MG63 (cell line): ENCODE measurements around the gene ARHGAP45. TPM values are rescaled to one million over a fixed set of nuclear protein-coding genes. Genes with fewer than 3 reads are reported as not detected.
"Not testable (repeated sequence)": the region's sequence is repeated elsewhere in the genome, so short reads cannot be mapped to it uniquely, and the experiment has no call there.

Experiments
- DNase-seq: peaks from one replicate; pipeline ENCODE4 v3.0.0-alpha.2; 2020
- H3K27me3 ChIP-seq: fragments of 250-450 bp; sonication (Bioruptor Pico); 2 replicates; pipeline ENCODE4 v1.5.1; 2020; ENCODE audit warnings: mild to moderate bottlenecking, moderate library complexity
- H3K36me3 ChIP-seq: fragments of 250-450 bp; sonication (Bioruptor Pico); 2 replicates; pipeline ENCODE4 v1.5.1; 2020; ENCODE audit warnings: mild to moderate bottlenecking, moderate library complexity
- H3K4me3 ChIP-seq: fragments of 250-450 bp; sonication (Bioruptor Pico); 2 replicates; pipeline ENCODE4 v1.5.1; 2020; ENCODE audit warnings: mild to moderate bottlenecking, moderate library complexity
- H3K9me3 ChIP-seq: fragments of 250-450 bp; sonication (Bioruptor Pico); 2 replicates; pipeline ENCODE4 v1.5.1; 2020; ENCODE audit warnings: mild to moderate bottlenecking, moderate library complexity
- total RNA-seq: library from RNA; depleted of rRNA; stranded (reverse); fragments of >200 nt; shearing (Covaris generic); gene quantifications from 2 replicates; pipeline ENCODE4 v1.2.3, GENCODE V29; 2014; ENCODE audit warnings: low replicate concordance; rRNA removed

Gene ARHGAP45
- not detected in 2 replicates for total RNA-seq

GRCh38 chr19:1066748-1067340 is at the start of gene ARHGAP45:
ARHGAP45 (plus strand) TSS chr19:1067167; CDS start chr19:1067406, 239 bp downstream.
- H3K36me3 ChIP-seq = no peaks in the 10 kb centered on the region
- DNase-seq = no peak
- no peaks in the 10 kb centered on the region for H3K27me3 ChIP-seq
- H3K9me3 ChIP-seq = no peaks in the 10 kb centered on the region
- no peak within 1 kb of the TSS for H3K4me3 ChIP-seq

GRCh38 chr19:1017906-1018305 is 49.1 kb upstream of the ARHGAP45 start:
- no peak for DNase-seq
- H3K4me3 ChIP-seq = no peak overlapping the region
- peaks cover 9% of the 10 kb centered on the region; the same call in 1 of the 2 replicates for H3K36me3 ChIP-seq
- H3K9me3 ChIP-seq = no peaks in the 10 kb centered on the region
- H3K27me3 ChIP-seq = no peaks in the 10 kb centered on the region

GRCh38 chr19:1018393-1018792 is 48.6 kb upstream of the ARHGAP45 start:
- Histone ChIP-seq H3K36me3 (peaks cover 9% of the 10 kb centered on the region; the same call in 1 of the 2 replicates), H3K4me3 (no peak overlapping the region), H3K27me3 (no peaks in the 10 kb centered on the region), H3K9me3 (no peaks in the 10 kb centered on the region)
- DNase-seq = no peak

GRCh38 chr19:1018932-1019615 is 47.9 kb upstream of the ARHGAP45 start:
- Histone ChIP-seq H3K27me3 (no peaks in the 10 kb centered on the region), H3K9me3 (no peaks in the 10 kb centered on the region), H3K4me3 (peak overlapping the region; percentile 67), H3K36me3 (peaks cover 9% of the 10 kb centered on the region; the same call in 1 of the 2 replicates)
- no peak for DNase-seq

- Histone ChIP-seq H3K9me3 (no peaks in the 10 kb centered on the region), H3K27me3 (no peaks in the 10 kb centered on the region), H3K4me3 (peak overlapping the region; percentile 67), H3K36me3 (peaks cover 9% of the 10 kb centered on the region; the same call in 1 of the 2 replicates)
- DNase-seq = no peak
These were observed 47.4 kb upstream of the ARHGAP45 start for GRCh38 chr19:1019616-1019961.

- Histone ChIP-seq H3K27me3 (no peaks in the 10 kb centered on the region), H3K36me3 (peaks cover 9% of the 10 kb centered on the region; the same call in 1 of the 2 replicates), H3K4me3 (peak overlapping the region; percentile 67), H3K9me3 (no peaks in the 10 kb centered on the region)
- DNase-seq = no peak
These were observed 46.7 kb upstream of the ARHGAP45 start for GRCh38 chr19:1019980-1020867.

GRCh38 chr19:1020868-1021425 is 46.0 kb upstream of the ARHGAP45 start, which contains the start of gene TMEM259:
TMEM259 (minus strand) TSS chr19:1021123; CDS start chr19:1020996, 127 bp downstream.
- Histone ChIP-seq H3K4me3 (peak within 1 kb of the TSS; percentile 67), H3K36me3 (peaks cover 9% of the 10 kb centered on the region; the same call in 1 of the 2 replicates), H3K9me3 (no peaks in the 10 kb centered on the region), H3K27me3 (no peaks in the 10 kb centered on the region)
- peak; percentile 93 for DNase-seq

- not testable (repeated sequence) for H3K4me3 ChIP-seq, H3K36me3 ChIP-seq, H3K27me3 ChIP-seq, DNase-seq, H3K9me3 ChIP-seq
These were observed 43.1 kb upstream of the ARHGAP45 start for GRCh38 chr19:1023883-1024188.

- not testable (repeated sequence) for H3K27me3 ChIP-seq, H3K4me3 ChIP-seq, H3K36me3 ChIP-seq, DNase-seq, H3K9me3 ChIP-seq
These were observed 41.9 kb upstream of the ARHGAP45 start for GRCh38 chr19:1025080-1025479.

GRCh38 chr19:1025960-1026782 is 40.8 kb upstream of the ARHGAP45 start, which contains the start of gene CNN2:
CNN2 (plus strand) TSS chr19:1026608; CDS start chr19:1026662, 54 bp downstream.
- Histone ChIP-seq H3K36me3 (peaks cover 2% of the 10 kb centered on the region; the same call in 1 of the 2 replicates), H3K4me3 (peak within 1 kb of the TSS; percentile 79), H3K9me3 (no peaks in the 10 kb centered on the region), H3K27me3 (no peaks in the 10 kb centered on the region)
- DNase-seq = peak; percentile 72

- Histone ChIP-seq H3K4me3 (peak overlapping the region; percentile 79), H3K9me3 (no peaks in the 10 kb centered on the region), H3K27me3 (no peaks in the 10 kb centered on the region), H3K36me3 (peaks cover 2% of the 10 kb centered on the region; the same call in 1 of the 2 replicates)
- no peak for DNase-seq
These were observed 40.0 kb upstream of the ARHGAP45 start for GRCh38 chr19:1026783-1027649.

GRCh38 chr19:1027650-1028061 is 39.3 kb upstream of the ARHGAP45 start:
- no peaks in the 10 kb centered on the region for H3K9me3 ChIP-seq
- peaks cover 9% of the 10 kb centered on the region for H3K36me3 ChIP-seq
- H3K4me3 ChIP-seq = peak overlapping the region; percentile 79
- no peaks in the 10 kb centered on the region for H3K27me3 ChIP-seq
- no peak for DNase-seq

- H3K9me3 ChIP-seq = no peaks in the 10 kb centered on the region
- H3K27me3 ChIP-seq = no peaks in the 10 kb centered on the region
- peak; percentile 78 for DNase-seq
- peak overlapping the region; percentile 79 for H3K4me3 ChIP-seq
- H3K36me3 ChIP-seq = peaks cover 14% of the 10 kb centered on the region
These were observed 38.7 kb upstream of the ARHGAP45 start for GRCh38 chr19:1028062-1028926.

- Histone ChIP-seq H3K9me3 (no peaks in the 10 kb centered on the region), H3K36me3 (peaks cover 14% of the 10 kb centered on the region), H3K4me3 (no peak overlapping the region), H3K27me3 (no peaks in the 10 kb centered on the region)
- no peak for DNase-seq
These were observed 34.6 kb upstream of the ARHGAP45 start for GRCh38 chr19:1032264-1032867.
